ENCODE data around the gene FOXK2.

DNA sequence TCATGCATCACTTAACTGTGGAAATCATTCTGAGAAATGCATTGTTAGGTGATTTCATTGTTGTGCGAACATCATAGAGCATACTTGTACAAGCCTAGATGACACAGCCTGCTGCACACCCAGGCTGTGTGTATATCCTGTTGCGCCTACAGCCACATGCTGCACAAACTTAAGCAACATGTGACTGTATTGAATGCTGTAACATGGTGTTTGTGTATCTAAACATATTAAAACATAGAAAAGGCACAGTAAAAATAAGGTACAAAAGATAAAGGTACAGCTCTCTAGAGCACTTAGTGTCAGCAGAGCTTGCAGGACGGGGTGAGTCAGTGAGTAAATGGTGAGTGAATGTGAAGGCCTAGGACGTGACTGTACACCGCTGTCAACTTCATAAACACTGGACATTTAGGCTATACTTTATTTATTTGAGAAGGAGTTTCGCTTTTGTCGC is 11.9 kb downstream of the FOXK2 start:
- no peak for TF ChIP-seq CTCF (IDR thresholded peaks at IDR 0.05)
- TF ChIP-seq POLR2A (IDR thresholded peaks at IDR 0.05) = no peak
